K562 (cell line): Measurements from ENCODE around the gene C12orf75.

Experiments
- BRCA1 ChIP-seq, 2 experiments: fragments of 450-650 bp in 1 of 2; sonication (generic) in 1 of 2; formaldehyde crosslinking in 1 of 2; IDR thresholded peaks; 2 replicates each; pipeline versions ENCODE4 v1.5.0 to v1.6.1; 2017 to 2020; ENCODE audit warnings: mild to moderate bottlenecking in 1 of 2, missing genetic modification reagents in 1 of 2
- MTA1 ChIP-seq: fragments of 450-650 bp; IDR thresholded peaks from 2 replicates; pipeline ENCODE4 v1.6.1; 2017; ENCODE audit warnings: borderline replicate concordance
- POLR2A ChIP-seq: fragments of 450-650 bp; conservative IDR thresholded peaks from 2 replicates; pipeline ENCODE4 v1.6.1; 2016
- PTBP1 ChIP-seq: fragments of 200-400 bp; formaldehyde crosslinking; IDR thresholded peaks from 2 replicates; pipeline ENCODE4 v1.6.1; 2017; ENCODE audit warnings: low read depth, low read length
- ZKSCAN1 ChIP-seq: fragments of 150-350 bp; IDR thresholded peaks from 2 replicates; pipeline ENCODE4 v1.6.1; 2016; ENCODE audit warnings: low read depth, low read length
- ZNF696 ChIP-seq: fragments of 250-450 bp; sonication (Bioruptor Pico); conservative IDR thresholded peaks from 2 replicates; pipeline ENCODE4 v1.4.0; 2020; ENCODE audit warnings: mild to moderate bottlenecking, moderate library complexity
- TF ChIP-seq, protein P1 (sequence below), 3 experiments: IDR thresholded peaks in 2 of 3; conservative IDR thresholded peaks in 1 of 3; 2 replicates each; pipeline ENCODE4 v1.5.1; 2011 to 2012; ENCODE audit warnings: low read length in 3 of 3, mild to moderate bottlenecking in 3 of 3, control low read depth in 2 of 3, improper control_type of control experiment in 1 of 3, inconsistent platforms in 1 of 3, low read depth in 1 of 3, mixed read lengths in 1 of 3, moderate library complexity in 1 of 3; ENCODE audit not compliant: insufficient read depth in 2 of 3
- TF ChIP-seq, protein P2 (sequence below), 2 experiments: fragments of 450-650 bp; IDR thresholded peaks; 2 replicates each; pipeline ENCODE4 v1.6.1; 2016

DNA sequence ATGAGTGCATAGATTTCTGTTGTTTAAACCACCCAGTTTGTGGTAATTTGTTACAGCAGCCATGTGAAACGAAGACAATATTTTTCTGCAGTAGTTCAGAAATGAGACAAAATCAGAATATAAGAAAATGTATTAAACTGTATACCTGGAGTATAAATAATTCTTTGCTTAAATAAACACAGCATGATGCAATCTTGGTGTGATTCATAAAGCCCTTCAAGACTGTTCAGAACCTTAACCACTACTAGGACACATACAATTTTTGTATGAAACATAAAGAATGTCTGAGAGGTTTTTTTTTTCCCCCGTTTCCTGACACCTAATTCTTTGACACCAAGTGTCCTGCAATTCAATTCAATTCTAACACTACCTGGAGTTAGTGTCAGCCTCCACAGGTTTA lies 10.5 kb downstream of the C12orf75 start:
- TF ChIP-seq ZKSCAN1 (no peak), BRCA1 (IDR thresholded peaks at IDR 0.05) (no peak), BRCA1 (CRISPR knock-in tag; IDR thresholded peaks at IDR 0.05) (no peak), ZNF696 (no peak), POLR2A (no peak), PTBP1 (no peak), MTA1 (no peak)
- TF ChIP-seq, protein P1, sequence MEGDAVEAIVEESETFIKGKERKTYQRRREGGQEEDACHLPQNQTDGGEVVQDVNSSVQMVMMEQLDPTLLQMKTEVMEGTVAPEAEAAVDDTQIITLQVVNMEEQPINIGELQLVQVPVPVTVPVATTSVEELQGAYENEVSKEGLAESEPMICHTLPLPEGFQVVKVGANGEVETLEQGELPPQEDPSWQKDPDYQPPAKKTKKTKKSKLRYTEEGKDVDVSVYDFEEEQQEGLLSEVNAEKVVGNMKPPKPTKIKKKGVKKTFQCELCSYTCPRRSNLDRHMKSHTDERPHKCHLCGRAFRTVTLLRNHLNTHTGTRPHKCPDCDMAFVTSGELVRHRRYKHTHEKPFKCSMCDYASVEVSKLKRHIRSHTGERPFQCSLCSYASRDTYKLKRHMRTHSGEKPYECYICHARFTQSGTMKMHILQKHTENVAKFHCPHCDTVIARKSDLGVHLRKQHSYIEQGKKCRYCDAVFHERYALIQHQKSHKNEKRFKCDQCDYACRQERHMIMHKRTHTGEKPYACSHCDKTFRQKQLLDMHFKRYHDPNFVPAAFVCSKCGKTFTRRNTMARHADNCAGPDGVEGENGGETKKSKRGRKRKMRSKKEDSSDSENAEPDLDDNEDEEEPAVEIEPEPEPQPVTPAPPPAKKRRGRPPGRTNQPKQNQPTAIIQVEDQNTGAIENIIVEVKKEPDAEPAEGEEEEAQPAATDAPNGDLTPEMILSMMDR (IDR thresholded peaks at IDR 0.05 in 2 of 3, conservative IDR thresholded peaks at IDR 0.05 in 1 of 3; ENCODE audit: insufficient read depth in 2 of 3, low read depth in 1 of 3, low read length in 3 of 3), result no peak
- TF ChIP-seq, protein P2, sequence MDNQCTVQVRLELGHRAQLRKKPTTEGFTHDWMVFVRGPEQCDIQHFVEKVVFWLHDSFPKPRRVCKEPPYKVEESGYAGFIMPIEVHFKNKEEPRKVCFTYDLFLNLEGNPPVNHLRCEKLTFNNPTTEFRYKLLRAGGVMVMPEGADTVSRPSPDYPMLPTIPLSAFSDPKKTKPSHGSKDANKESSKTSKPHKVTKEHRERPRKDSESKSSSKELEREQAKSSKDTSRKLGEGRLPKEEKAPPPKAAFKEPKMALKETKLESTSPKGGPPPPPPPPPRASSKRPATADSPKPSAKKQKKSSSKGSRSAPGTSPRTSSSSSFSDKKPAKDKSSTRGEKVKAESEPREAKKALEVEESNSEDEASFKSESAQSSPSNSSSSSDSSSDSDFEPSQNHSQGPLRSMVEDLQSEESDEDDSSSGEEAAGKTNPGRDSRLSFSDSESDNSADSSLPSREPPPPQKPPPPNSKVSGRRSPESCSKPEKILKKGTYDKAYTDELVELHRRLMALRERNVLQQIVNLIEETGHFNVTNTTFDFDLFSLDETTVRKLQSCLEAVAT (IDR thresholded peaks at IDR 0.05), result no peak
